Transverse colon (tissue), 4 donors: ENCODE data around the gene SBNO1. TPM values are rescaled to one million over a fixed set of nuclear protein-coding genes. Genes with fewer than 3 reads are reported as not detected.
A peak's percentile ranks its signal among the peaks of the same experiment; 100 is the strongest.
"Not testable (repeated sequence)": the region's sequence is repeated elsewhere in the genome, so short reads cannot be mapped to it uniquely, and the experiment has no call there.

Experiments used
- DNase-seq: peaks from one replicate; pipeline ENCODE4 v3.0.0-alpha.2; 2019
- H3K27ac ChIP-seq, 4 donors: fragments of 200-600 bp; sonication (generic); 2 replicates each; pipeline ENCODE4 v1.5.1; 2016 to 2018; ENCODE audit warnings: inconsistent platforms in 4 of 4
- H3K27me3 ChIP-seq: fragments of 200-600 bp; sonication (generic); 2 replicates; pipeline ENCODE4 v1.5.1; 2017; ENCODE audit warnings: inconsistent platforms
- H3K36me3 ChIP-seq, 4 donors: fragments of 200-600 bp; sonication (generic); 2 replicates each; pipeline ENCODE4 v1.5.1; 2017 to 2019; ENCODE audit warnings: inconsistent platforms in 4 of 4
- H3K4me1 ChIP-seq, 4 donors: fragments of 200-600 bp; sonication (generic); 2 replicates each; pipeline ENCODE4 v1.5.1; 2017 to 2020; ENCODE audit warnings: inconsistent platforms in 4 of 4
- H3K4me3 ChIP-seq, 4 donors: fragments of 200-600 bp; sonication (generic); 1 replicate in 1 of 4; 2 replicates in 3 of 4; pipeline versions ENCODE4 v1.5.1 to v1.6.1; 2017 to 2019; ENCODE audit warnings: inconsistent platforms in 4 of 4
- H3K9me3 ChIP-seq, 2 donors: fragments of 200-600 bp; sonication (generic); 2 replicates each; pipeline ENCODE4 v1.5.1; 2017 to 2019; ENCODE audit warnings: inconsistent platforms in 2 of 2
- EP300 ChIP-seq: sonication (generic); formaldehyde crosslinking; IDR thresholded peaks from one replicate; pipeline ENCODE4 v1.6.1; 2017; ENCODE audit warnings: antibody characterized with exemption, low read depth
- POLR2A ChIP-seq: fragments of 450-650 bp; IDR thresholded peaks from one replicate; pipeline ENCODE4 v1.6.1; 2016; ENCODE audit warnings: antibody characterized with exemption, mild to moderate bottlenecking, moderate library complexity
- POLR2AphosphoS5 ChIP-seq, 3 donors: sonication (generic); formaldehyde crosslinking; IDR thresholded peaks; one replicate each; pipeline ENCODE4 v1.6.1; 2016; ENCODE audit warnings: antibody characterized with exemption in 3 of 3
- WGBS, 2 donors: methylation state at CpG; one replicate each; pipeline ENCODE4 v1.1.5; 2018; ENCODE audit warnings: low coverage in 1 of 2; 5-methylcytosine and 5-hydroxymethylcytosine counted together
- in situ Hi-C, 4 donors: fragments of 200-750 bp; cut with MboI; loops; one replicate each; pipeline versions ENCODE4 v1.15.0 to v1.15.1; 2017; ENCODE audit warnings: low sequenced_read_pairs in 3 of 4, low pct_ligation_motif_present in 1 of 4, low pct_unique_long_range_greater_than_20kb in 1 of 4
- intact Hi-C: fragments of 100-400 bp; cut with DNase I; formaldehyde crosslinking; loops from one replicate; pipeline ENCODE4 v1.15.1; 2023; ENCODE audit warnings: low total_unique reads
- total RNA-seq, 4 donors: library from RNA; depleted of rRNA; stranded (reverse); fragments of >200 nt; gene quantifications; one replicate each; pipeline ENCODE4 v1.1.0, GENCODE V29; 2016
- TF ChIP-seq, protein P1 (sequence below), 5 experiments: fragments of 200-600 bp in 3 of 5; fragments of 450-650 bp in 2 of 5; sonication (generic) in 3 of 5; IDR thresholded peaks; 1 replicate in 2 of 5; 2 replicates in 3 of 5; pipeline ENCODE4 v1.5.1; 2016 to 2017; ENCODE audit warnings: antibody characterized with exemption in 5 of 5, inconsistent platforms in 3 of 5, mild to moderate bottlenecking in 2 of 5, moderate library complexity in 1 of 5

The SBNO1 gene
- total RNA-seq, 4 donors from 2014 or later: 14.6 to 26.9 (median 23.8) TPM

DNA sequence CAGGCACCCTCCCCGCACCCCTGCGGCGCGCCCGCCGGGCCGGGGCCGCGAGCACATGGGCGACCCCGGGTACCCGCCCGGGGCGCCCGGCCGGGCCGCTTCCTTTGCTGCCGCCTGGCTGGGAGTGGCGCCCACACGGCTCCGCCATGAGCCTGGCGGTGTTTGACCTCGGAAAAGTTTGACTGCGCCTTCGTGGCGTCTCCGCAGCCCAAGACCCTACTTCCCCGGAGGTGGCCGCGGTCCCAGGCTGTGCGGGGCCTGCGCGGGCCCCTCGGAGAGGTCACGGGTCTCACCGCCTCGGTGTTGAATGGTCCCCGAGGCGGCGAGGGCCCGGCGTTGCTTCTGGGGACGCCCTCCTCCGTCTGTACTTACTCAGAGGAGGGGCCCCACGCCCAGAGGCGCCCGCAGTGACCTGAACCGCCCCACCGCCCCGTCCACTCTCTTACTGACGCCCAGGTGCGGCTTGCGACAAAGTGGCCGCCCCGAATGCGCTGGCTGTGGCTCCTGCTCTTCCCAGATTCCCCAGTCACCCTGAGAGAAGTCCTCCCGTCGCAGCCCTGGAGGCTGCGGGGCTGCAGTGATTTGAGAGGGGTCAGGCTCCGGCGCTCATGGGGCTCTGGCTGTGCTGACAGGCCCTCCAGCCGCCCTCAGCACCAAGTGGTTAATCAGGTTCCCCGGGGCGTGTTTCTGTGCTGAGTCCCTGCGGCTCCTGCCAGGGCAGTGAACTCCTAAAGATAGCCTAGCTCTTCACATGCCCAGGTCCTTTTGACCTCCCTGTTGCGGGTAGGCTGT lies 25.1 kb upstream of the SBNO1 start:
- in situ Hi-C loops (no loop called here), intact Hi-C loops (loop anchor here (2.0 kb wide), 1 partner anchor 25 kb away; the partner anchor contains the start of gene SBNO1)
- Histone ChIP-seq H3K27me3 (no peaks in the 10 kb centered on the region), H3K4me3 (peak overlapping the region; percentile 62 to 85 (median 76)), H3K27ac (peak overlapping the region; percentile 89 to 93 (median 92)), H3K36me3 (peaks cover 0 to 34% (median 13%) of the 10 kb centered on the region in 4 donors), H3K4me1 (peaks cover 16 to 44% (median 31%) of the 10 kb centered on the region in 4 donors), H3K9me3 (no peaks in the 10 kb centered on the region)
- TF ChIP-seq POLR2A (peak; percentile 75), EP300 (no peak), POLR2AphosphoS5 (IDR thresholded peaks at IDR 0.05) (peak in 2 of 3 donors; percentile 65 to 70)
- DNase-seq: peak; percentile 79
- 0 to 11% methylated on average over 1 to 23 of the region's 66 CpGs for WGBS, 2 donors

GRCh38 chr12:123388951-123389559 lies 24.4 kb upstream of the SBNO1 start:
- no peaks in the 10 kb centered on the region for H3K27me3 ChIP-seq
- 0% methylated on average over 10 of the region's 102 CpGs; no CpG with 5 or more reads in 1 of the 2 donors for WGBS, 2 donors
- TF ChIP-seq EP300: no peak
- TF ChIP-seq, protein P1, sequence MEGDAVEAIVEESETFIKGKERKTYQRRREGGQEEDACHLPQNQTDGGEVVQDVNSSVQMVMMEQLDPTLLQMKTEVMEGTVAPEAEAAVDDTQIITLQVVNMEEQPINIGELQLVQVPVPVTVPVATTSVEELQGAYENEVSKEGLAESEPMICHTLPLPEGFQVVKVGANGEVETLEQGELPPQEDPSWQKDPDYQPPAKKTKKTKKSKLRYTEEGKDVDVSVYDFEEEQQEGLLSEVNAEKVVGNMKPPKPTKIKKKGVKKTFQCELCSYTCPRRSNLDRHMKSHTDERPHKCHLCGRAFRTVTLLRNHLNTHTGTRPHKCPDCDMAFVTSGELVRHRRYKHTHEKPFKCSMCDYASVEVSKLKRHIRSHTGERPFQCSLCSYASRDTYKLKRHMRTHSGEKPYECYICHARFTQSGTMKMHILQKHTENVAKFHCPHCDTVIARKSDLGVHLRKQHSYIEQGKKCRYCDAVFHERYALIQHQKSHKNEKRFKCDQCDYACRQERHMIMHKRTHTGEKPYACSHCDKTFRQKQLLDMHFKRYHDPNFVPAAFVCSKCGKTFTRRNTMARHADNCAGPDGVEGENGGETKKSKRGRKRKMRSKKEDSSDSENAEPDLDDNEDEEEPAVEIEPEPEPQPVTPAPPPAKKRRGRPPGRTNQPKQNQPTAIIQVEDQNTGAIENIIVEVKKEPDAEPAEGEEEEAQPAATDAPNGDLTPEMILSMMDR (IDR thresholded peaks at IDR 0.05): no peak
- TF ChIP-seq POLR2AphosphoS5 (IDR thresholded peaks at IDR 0.05): no peak
- TF ChIP-seq POLR2A: no peak
- intact Hi-C loops: loop anchor here (2.0 kb wide), 1 partner anchor 24 kb away; the partner anchor contains the start of gene SBNO1
- no peaks in the 10 kb centered on the region for H3K9me3 ChIP-seq
- no peak for DNase-seq
- in situ Hi-C loops: no loop called here
- H3K36me3 ChIP-seq: peaks cover 0 to 28% (median 11%) of the 10 kb centered on the region in 4 donors
- H3K27ac ChIP-seq: peak overlapping the region; percentile 91 to 98 (median 93)
- H3K4me1 ChIP-seq: peaks cover 16 to 47% (median 35%) of the 10 kb centered on the region in 4 donors
- H3K4me3 ChIP-seq: peak overlapping the region; percentile 62 to 85 (median 76)

GRCh38 chr12:123388177-123388950 lies 23.7 kb upstream of the SBNO1 start:
- intact Hi-C loops: loop anchor here (2.0 kb wide), 1 partner anchor 24 kb away; the partner anchor contains the start of gene SBNO1
- peaks cover 0 to 22% (median 11%) of the 10 kb centered on the region in 4 donors for H3K36me3 ChIP-seq
- no peaks in the 10 kb centered on the region for H3K9me3 ChIP-seq
- WGBS, 2 donors: 0 to 2% methylated on average over 4 of the region's 52 CpGs
- H3K4me1 ChIP-seq: peaks cover 16 to 47% (median 35%) of the 10 kb centered on the region in 4 donors
- peak overlapping the region; percentile 87 to 98 (median 90) for H3K27ac ChIP-seq
- H3K27me3 ChIP-seq: no peaks in the 10 kb centered on the region
- H3K4me3 ChIP-seq: peak overlapping the region; percentile 47 to 63 (median 62)
- in situ Hi-C loops: no loop called here
- TF ChIP-seq POLR2AphosphoS5 (IDR thresholded peaks at IDR 0.05) (peak; percentile 6 to 38 (median 21)), EP300 (no peak)
- TF ChIP-seq, protein P1 (IDR thresholded peaks at IDR 0.05): peak in 1 of 5 experiments; percentile 10
- DNase-seq: peak; percentile 82

GRCh38 chr12:123387508-123388176 lies 23.0 kb upstream of the SBNO1 start:
- intact Hi-C loops: loop anchor here (2.0 kb wide), 1 partner anchor 23 kb away; the partner anchor contains the start of gene SBNO1
- H3K4me3 ChIP-seq: peak overlapping the region in 1 of 4 donors; percentile 61
- no peaks in the 10 kb centered on the region for H3K9me3 ChIP-seq
- peaks cover 16 to 51% (median 35%) of the 10 kb centered on the region in 4 donors for H3K4me1 ChIP-seq
- peaks cover 0 to 16% (median 8%) of the 10 kb centered on the region in 4 donors for H3K36me3 ChIP-seq
- 68% methylated on average over 8 of the region's 8 CpGs; no CpG with 5 or more reads in 1 of the 2 donors for WGBS, 2 donors
- peak overlapping the region; percentile 87 to 98 (median 90) for H3K27ac ChIP-seq
- no peak for TF ChIP-seq POLR2AphosphoS5 (IDR thresholded peaks at IDR 0.05)
- no peak for TF ChIP-seq POLR2A
- TF ChIP-seq EP300: no peak
- TF ChIP-seq, protein P1 (IDR thresholded peaks at IDR 0.05): no peak
- in situ Hi-C loops: no loop called here
- no peak for DNase-seq
- no peaks in the 10 kb centered on the region for H3K27me3 ChIP-seq

DNA sequence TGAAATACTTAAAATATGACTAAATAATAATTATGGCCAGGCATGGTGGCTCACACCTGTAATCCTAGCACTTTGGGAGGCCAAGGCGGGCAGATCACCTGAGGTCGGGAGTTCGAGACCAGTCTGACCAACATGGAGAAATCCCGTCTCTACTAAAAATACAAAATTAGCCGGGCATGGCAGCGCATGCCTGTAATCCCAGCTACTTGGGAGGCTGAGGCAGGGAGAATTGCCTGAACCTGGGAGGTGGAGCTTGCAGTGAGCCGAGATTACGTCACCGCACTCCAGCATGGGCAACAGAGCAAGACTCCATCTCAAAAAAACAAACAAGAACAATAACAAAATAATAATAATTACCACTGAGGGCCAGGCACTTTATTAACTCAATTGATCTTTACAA lies 20.9 kb upstream of the SBNO1 start:
- H3K36me3 ChIP-seq, H3K4me3 ChIP-seq, H3K27me3 ChIP-seq, intact Hi-C loops, H3K9me3 ChIP-seq, in situ Hi-C loops, DNase-seq, H3K27ac ChIP-seq: not testable (repeated sequence)
- 87 to 94% methylated on average over 3 to 9 of the region's 9 CpGs for whole genome bisulfite sequencing, 2 donors
- peaks cover 12 to 37% (median 24%) of the 10 kb centered on the region in 4 donors for H3K4me1 ChIP-seq
